ENCODE measurements around the gene WDR3.
"Not testable (repeated sequence)": the region's sequence is repeated elsewhere in the genome, so short reads cannot be mapped to it uniquely, and the experiment has no call there.

WDR3 gene

GRCh38 chr1:117921991-117922390 is 7.5 kb upstream of the WDR3 start:
- peaks cover 4% of the 10 kb centered on the region for H3K4me1 Mint-ChIP-seq (ENCODE audit: low read depth)
- H3K27ac Mint-ChIP-seq: no peak overlapping the region
- no peaks in the 10 kb centered on the region for H3K9me3 Mint-ChIP-seq
- H3K27me3 Mint-ChIP-seq (ENCODE audit: low read depth): no peaks in the 10 kb centered on the region
- H3K4me3 Mint-ChIP-seq: no peak overlapping the region
- DNase-seq (ENCODE audit: low spot score): no peak
- H3K36me3 Mint-ChIP-seq (ENCODE audit: low read depth): peaks cover 9% of the 10 kb centered on the region

GRCh38 chr1:117922717-117923116 is 6.8 kb upstream of the WDR3 start:
- not testable (repeated sequence) for H3K27ac Mint-ChIP-seq; H3K9me3 Mint-ChIP-seq; H3K4me1 Mint-ChIP-seq (ENCODE audit: low read depth); H3K36me3 Mint-ChIP-seq (ENCODE audit: low read depth); DNase-seq (ENCODE audit: low spot score); H3K4me3 Mint-ChIP-seq; H3K27me3 Mint-ChIP-seq (ENCODE audit: low read depth)

DNA sequence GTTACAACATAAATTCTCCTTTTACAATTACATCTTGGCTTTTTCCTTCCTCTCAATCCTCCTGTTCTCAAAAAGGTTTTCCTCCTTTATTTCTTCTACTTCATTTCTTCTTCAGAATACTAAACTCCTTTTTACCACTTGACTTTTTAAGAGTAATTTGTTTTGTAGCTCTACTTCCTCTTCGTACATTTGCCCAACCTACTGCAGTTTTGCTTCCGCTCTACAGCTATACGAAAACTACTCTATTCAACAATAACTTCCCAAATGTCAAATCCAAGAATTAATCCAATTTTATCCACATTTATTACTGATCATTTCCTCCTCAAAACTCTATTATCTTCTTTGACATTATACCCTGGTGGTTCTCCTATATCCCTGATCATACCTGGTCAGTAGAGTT is 3.6 kb upstream of the WDR3 start:
- no peaks in the 10 kb centered on the region for H3K9me3 Mint-ChIP-seq
- H3K36me3 Mint-ChIP-seq (ENCODE audit: low read depth): peaks cover 2% of the 10 kb centered on the region
- H3K27ac Mint-ChIP-seq: no peak overlapping the region
- DNase-seq (ENCODE audit: low spot score): no peak
- no peaks in the 10 kb centered on the region for H3K27me3 Mint-ChIP-seq (ENCODE audit: low read depth)
- H3K4me3 Mint-ChIP-seq: no peak overlapping the region
- peaks cover 19% of the 10 kb centered on the region for H3K4me1 Mint-ChIP-seq (ENCODE audit: low read depth)

- Mint-ChIP-seq H3K4me3 (peak overlapping the region; percentile 95), H3K36me3 (ENCODE audit: low read depth) (peaks cover 10% of the 10 kb centered on the region), H3K9me3 (no peaks in the 10 kb centered on the region), H3K4me1 (ENCODE audit: low read depth) (peaks cover 35% of the 10 kb centered on the region), H3K27ac (peak overlapping the region; percentile 92), H3K27me3 (ENCODE audit: low read depth) (no peaks in the 10 kb centered on the region)
- DNase-seq (ENCODE audit: low spot score): no peak
Measured at GRCh38 chr1:117928881-117929342, 627 bp upstream of the WDR3 start.

- Mint-ChIP-seq H3K4me1 (ENCODE audit: low read depth) (peaks cover 41% of the 10 kb centered on the region), H3K9me3 (no peaks in the 10 kb centered on the region), H3K4me3 (peak overlapping the region; percentile 95), H3K27ac (peak overlapping the region; percentile 92), H3K36me3 (ENCODE audit: low read depth) (peaks cover 16% of the 10 kb centered on the region), H3K27me3 (ENCODE audit: low read depth) (no peaks in the 10 kb centered on the region)
- no peak for DNase-seq (ENCODE audit: low spot score)
Measured at GRCh38 chr1:117930173-117930447, 571 bp downstream of the WDR3 start.

GRCh38 chr1:117930484-117930883 is 945 bp downstream of the WDR3 start:
- no peaks in the 10 kb centered on the region for H3K9me3 Mint-ChIP-seq
- H3K27me3 Mint-ChIP-seq (ENCODE audit: low read depth): no peaks in the 10 kb centered on the region
- peaks cover 16% of the 10 kb centered on the region for H3K36me3 Mint-ChIP-seq (ENCODE audit: low read depth)
- no peak for DNase-seq (ENCODE audit: low spot score)
- H3K27ac Mint-ChIP-seq: peak overlapping the region; percentile 92
- peak overlapping the region; percentile 95 for H3K4me3 Mint-ChIP-seq
- H3K4me1 Mint-ChIP-seq (ENCODE audit: low read depth): peaks cover 41% of the 10 kb centered on the region

- H3K36me3 Mint-ChIP-seq (ENCODE audit: low read depth): peaks cover 17% of the 10 kb centered on the region
- peaks cover 34% of the 10 kb centered on the region for H3K4me1 Mint-ChIP-seq (ENCODE audit: low read depth)
- no peak overlapping the region for H3K4me3 Mint-ChIP-seq
- H3K9me3 Mint-ChIP-seq: no peaks in the 10 kb centered on the region
- no peak overlapping the region for H3K27ac Mint-ChIP-seq
- no peaks in the 10 kb centered on the region for H3K27me3 Mint-ChIP-seq (ENCODE audit: low read depth)
- DNase-seq (ENCODE audit: low spot score): no peak
Measured at GRCh38 chr1:117932576-117932975, 3.0 kb downstream of the WDR3 start.

DNA sequence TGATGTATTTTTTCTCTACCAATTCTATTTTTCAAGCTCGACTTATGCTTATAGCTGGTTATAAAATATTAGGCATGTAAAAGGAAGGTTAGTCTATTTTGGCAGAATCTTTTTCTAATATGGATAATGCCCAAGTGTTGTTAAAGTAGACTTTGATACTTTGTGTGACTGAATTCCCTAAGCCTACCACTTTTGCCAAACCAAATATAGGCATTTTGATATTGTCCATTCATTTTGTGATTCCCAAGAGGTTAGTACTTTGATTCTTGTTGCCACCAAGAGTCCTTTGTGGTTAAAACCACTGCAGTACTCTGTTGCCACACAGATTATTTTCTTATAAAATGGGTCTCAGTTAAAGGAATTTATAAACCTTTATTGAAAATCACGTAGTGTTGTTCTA is 4.2 kb downstream of the WDR3 start:
- no peak for DNase-seq (ENCODE audit: low spot score)
- peaks cover 30% of the 10 kb centered on the region for H3K4me1 Mint-ChIP-seq (ENCODE audit: low read depth)
- H3K27ac Mint-ChIP-seq: no peak overlapping the region
- H3K9me3 Mint-ChIP-seq: no peaks in the 10 kb centered on the region
- H3K4me3 Mint-ChIP-seq: no peak overlapping the region
- no peaks in the 10 kb centered on the region for H3K27me3 Mint-ChIP-seq (ENCODE audit: low read depth)
- peaks cover 28% of the 10 kb centered on the region for H3K36me3 Mint-ChIP-seq (ENCODE audit: low read depth)

DNA sequence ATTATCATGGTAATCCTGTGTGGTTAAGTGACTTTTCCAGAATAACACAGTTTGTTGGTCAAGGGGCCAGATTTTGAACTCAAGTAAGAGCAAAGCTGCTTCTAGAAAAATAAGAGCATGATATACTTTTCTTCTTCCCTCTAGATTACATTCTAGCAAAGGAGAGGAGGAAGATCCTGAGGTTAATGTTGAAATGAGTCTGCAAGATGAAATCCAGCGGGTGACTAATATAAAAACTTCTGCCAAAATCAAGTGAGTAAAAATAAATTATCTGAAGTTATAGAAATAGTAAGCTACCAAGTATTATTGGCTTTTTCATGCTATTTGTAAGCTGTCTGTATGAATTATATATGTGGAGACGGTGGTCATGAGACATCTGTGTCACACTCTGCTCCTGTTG is 12.8 kb downstream of the WDR3 start:
- Mint-ChIP-seq H3K4me1 (ENCODE audit: low read depth) (no peaks in the 10 kb centered on the region), H3K36me3 (ENCODE audit: low read depth) (peaks cover 46% of the 10 kb centered on the region)
- no peak for DNase-seq (ENCODE audit: low spot score)

GRCh38 chr1:117952386-117952785 is 22.8 kb downstream of the WDR3 start:
- H3K4me3 Mint-ChIP-seq: no peak overlapping the region
- H3K27me3 Mint-ChIP-seq (ENCODE audit: low read depth): no peaks in the 10 kb centered on the region
- H3K36me3 Mint-ChIP-seq (ENCODE audit: low read depth): peaks cover 43% of the 10 kb centered on the region
- H3K27ac Mint-ChIP-seq: no peak overlapping the region
- no peak for DNase-seq (ENCODE audit: low spot score)
- no peaks in the 10 kb centered on the region for H3K4me1 Mint-ChIP-seq (ENCODE audit: low read depth)
- H3K9me3 Mint-ChIP-seq: no peaks in the 10 kb centered on the region

More for the DNA sequence above, 12.8 kb downstream of the WDR3 start:
- H3K9me3 Mint-ChIP-seq: no peaks in the 10 kb centered on the region
- no peaks in the 10 kb centered on the region for H3K27me3 Mint-ChIP-seq (ENCODE audit: low read depth)
- no peak overlapping the region for H3K4me3 Mint-ChIP-seq
- no peak overlapping the region for H3K27ac Mint-ChIP-seq

DNA sequence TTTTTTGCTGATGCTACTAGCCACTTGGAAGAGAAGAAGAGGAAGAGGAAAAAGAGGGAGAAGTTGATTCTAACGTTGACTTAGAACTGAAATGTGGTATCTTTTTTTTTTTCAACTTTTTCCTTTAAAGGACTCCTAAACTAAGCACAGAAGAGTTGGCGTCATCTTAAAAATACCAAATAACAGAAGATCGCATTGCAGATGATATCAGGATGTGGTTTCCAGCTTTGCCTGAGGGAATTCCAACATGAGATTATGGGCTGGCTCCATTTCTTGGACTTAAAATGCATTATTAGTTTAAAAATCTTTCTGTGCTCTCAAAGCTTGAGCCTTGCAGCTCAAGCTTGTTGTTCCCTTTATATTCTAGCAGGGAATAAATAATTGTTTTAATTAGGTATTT is 29.8 kb downstream of the WDR3 start:
- H3K9me3 Mint-ChIP-seq: no peaks in the 10 kb centered on the region
- H3K27ac Mint-ChIP-seq: no peak overlapping the region
- H3K4me3 Mint-ChIP-seq: no peak overlapping the region
- DNase-seq (ENCODE audit: low spot score): no peak
- peaks cover 25% of the 10 kb centered on the region for H3K36me3 Mint-ChIP-seq (ENCODE audit: low read depth)
- no peaks in the 10 kb centered on the region for H3K27me3 Mint-ChIP-seq (ENCODE audit: low read depth)
- H3K4me1 Mint-ChIP-seq (ENCODE audit: low read depth): peaks cover 2% of the 10 kb centered on the region

GRCh38 chr1:117964290-117965038 is 34.9 kb downstream of the WDR3 start:
- Mint-ChIP-seq H3K27ac (no peak overlapping the region), H3K4me1 (ENCODE audit: low read depth) (peaks cover 2% of the 10 kb centered on the region), H3K36me3 (ENCODE audit: low read depth) (no peaks in the 10 kb centered on the region), H3K4me3 (no peak overlapping the region), H3K9me3 (no peaks in the 10 kb centered on the region), H3K27me3 (ENCODE audit: low read depth) (no peaks in the 10 kb centered on the region)
- no peak for DNase-seq (ENCODE audit: low spot score)

DNA sequence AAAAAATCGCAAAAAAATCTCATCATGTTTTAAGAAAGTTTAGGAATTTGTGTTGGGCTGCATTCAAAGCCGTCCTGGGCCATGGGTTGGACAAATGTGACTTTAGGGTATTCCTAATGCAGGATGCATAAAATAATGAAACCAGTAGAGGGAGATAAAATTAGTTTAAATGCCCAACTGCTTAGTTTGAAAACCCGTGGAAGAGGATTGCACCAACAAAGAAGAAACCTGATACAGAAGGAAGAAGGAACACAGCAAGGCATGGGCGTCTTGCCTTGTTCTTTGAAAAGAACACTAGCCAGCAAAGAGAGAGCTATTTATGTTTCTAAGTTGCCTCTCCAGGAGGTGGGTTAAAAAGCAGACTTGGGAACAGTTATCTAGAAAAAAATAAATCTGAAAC is 37.9 kb downstream of the WDR3 start:
- H3K27ac Mint-ChIP-seq: no peak overlapping the region
- H3K4me1 Mint-ChIP-seq (ENCODE audit: low read depth): peaks cover 2% of the 10 kb centered on the region
- H3K36me3 Mint-ChIP-seq (ENCODE audit: low read depth): no peaks in the 10 kb centered on the region

GRCh38 chr1:117967881-117968280 is 38.3 kb downstream of the WDR3 start:
- H3K4me1 Mint-ChIP-seq (ENCODE audit: low read depth): peaks cover 2% of the 10 kb centered on the region
- H3K27ac Mint-ChIP-seq: no peak overlapping the region
- no peak overlapping the region for H3K4me3 Mint-ChIP-seq
- H3K36me3 Mint-ChIP-seq (ENCODE audit: low read depth): no peaks in the 10 kb centered on the region
- H3K9me3 Mint-ChIP-seq: no peaks in the 10 kb centered on the region
- no peak for DNase-seq (ENCODE audit: low spot score)
- H3K27me3 Mint-ChIP-seq (ENCODE audit: low read depth): no peaks in the 10 kb centered on the region

More for the DNA sequence above, 37.9 kb downstream of the WDR3 start:
- H3K27me3 Mint-ChIP-seq (ENCODE audit: low read depth): no peaks in the 10 kb centered on the region
- H3K9me3 Mint-ChIP-seq: no peaks in the 10 kb centered on the region
- H3K4me3 Mint-ChIP-seq: no peak overlapping the region
- no peak for DNase-seq (ENCODE audit: low spot score)

- H3K4me3 Mint-ChIP-seq: no peak overlapping the region
- H3K4me1 Mint-ChIP-seq (ENCODE audit: low read depth): no peaks in the 10 kb centered on the region
- no peaks in the 10 kb centered on the region for H3K9me3 Mint-ChIP-seq
- H3K36me3 Mint-ChIP-seq (ENCODE audit: low read depth): no peaks in the 10 kb centered on the region
- H3K27ac Mint-ChIP-seq: no peak overlapping the region
- no peak for DNase-seq (ENCODE audit: low spot score)
- peaks cover 2% of the 10 kb centered on the region for H3K27me3 Mint-ChIP-seq (ENCODE audit: low read depth)
Measured at GRCh38 chr1:117970252-117970651, 40.7 kb downstream of the WDR3 start.
